IPS-NIHi11 (cell line): ENCODE data around the gene TGFB3.
A peak's percentile ranks its signal among the peaks of the same experiment; 100 is the strongest.

Source experiments
- DNase-seq: peaks from one replicate; pipeline ENCODE4 v3.0.0; 2012; ENCODE audit warnings: mixed read lengths, low spot score

Gene TGFB3

GRCh38 chr14:75987201-75987970 lies 5.6 kb upstream of the TGFB3 start:
- DNase-seq: no peak

- no peak for DNase-seq
These were observed 4.6 kb upstream of the TGFB3 start for GRCh38 chr14:75986439-75986765.

GRCh38 chr14:75985618-75986438 lies 4.0 kb upstream of the TGFB3 start, which contains the start of gene IFT43:
Gene IFT43 (plus strand): TSS chr14:75985763. CDS start chr14:75985787, 24 bp downstream.
- peak; percentile 84 for DNase-seq

- no peak for DNase-seq
These were observed 2.9 kb upstream of the TGFB3 start for GRCh38 chr14:75984674-75985073.

DNA sequence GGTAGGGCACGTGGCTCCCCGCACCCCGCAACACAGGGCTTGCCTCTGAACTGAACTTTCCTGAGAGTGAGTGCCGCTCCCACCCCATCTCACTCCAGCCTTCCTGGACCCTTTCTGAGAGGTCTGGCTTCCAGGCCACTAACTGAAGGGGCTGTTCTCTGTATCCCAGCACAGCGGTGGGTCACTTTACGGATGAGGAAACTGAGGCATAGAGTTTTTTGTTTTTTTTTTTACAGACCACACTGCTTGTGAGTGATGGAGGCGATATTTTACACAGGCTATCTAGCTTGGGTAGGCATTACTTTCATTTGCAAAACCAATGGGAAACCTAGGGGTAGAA lies 1.2 kb upstream of the TGFB3 start:
- DNase-seq: no peak

DNA sequence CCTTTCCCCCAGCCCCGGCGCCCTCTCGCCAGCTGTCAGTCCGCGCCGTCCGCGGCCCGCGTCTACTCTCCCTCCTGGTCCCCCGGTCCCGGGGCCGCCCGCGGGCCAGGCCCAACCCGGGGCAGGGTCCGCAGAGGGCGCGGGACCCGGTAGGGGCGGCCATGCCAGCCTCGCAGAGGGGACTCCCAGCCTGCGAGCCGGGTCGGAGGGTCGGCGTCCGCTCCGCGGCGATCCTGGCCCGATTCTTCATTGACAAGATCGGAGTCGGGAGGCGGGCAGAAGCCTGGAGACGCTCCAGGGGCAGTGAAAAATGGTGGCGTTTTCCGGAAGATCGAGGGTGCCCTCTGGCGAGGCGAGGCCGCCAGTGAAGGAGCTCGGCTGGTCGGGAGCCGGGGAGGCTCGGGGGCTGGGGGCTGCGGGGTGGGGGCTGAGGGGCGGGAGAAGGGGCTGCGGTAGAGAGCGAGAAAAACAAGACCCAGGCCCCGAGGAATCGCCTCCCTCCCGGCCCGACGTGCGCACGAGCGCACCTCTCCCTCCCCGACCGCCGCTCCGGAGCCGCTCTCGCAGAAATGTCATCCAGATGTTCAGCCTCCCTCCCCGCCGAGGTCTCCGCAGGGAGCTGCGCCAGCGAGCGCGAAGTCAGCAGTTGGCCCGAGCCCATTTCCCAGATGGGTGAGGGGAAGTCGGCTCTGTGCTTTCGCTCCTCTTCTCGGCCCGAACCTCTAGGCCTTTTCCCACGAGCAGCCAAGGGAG lies 647 bp upstream of the TGFB3 start:
- DNase-seq: peak; percentile 78

- DNase-seq: no peak
These were observed 939 bp downstream of the TGFB3 start for GRCh38 chr14:75980856-75981255.

- no peak for DNase-seq
These were observed 1.9 kb downstream of the TGFB3 start for GRCh38 chr14:75979648-75980565.

DNA sequence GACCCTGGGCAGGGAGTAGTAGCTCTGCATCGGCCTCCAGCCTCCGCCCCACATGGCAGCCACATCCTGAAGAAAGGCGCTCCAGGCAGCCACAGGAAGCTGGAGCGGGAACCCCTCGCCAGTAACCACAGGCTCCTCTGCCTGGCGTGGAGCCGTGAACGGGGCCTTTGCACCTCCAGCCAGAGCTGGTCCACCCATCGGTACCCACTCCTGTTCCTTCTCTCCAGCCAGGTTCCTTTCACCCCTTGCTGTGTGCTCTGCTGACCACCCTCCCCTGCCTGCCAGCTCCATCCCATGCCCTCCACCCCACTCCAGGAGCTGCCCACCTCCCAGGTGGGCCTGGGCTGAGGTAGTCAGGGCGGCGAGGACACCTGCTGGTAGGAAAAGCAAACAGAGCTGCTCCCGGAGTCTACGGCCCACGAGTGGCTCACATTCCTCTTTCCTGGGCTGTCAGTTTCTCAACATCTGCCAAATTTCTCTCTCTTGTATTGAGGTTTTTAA lies 2.7 kb downstream of the TGFB3 start:
- peak; percentile 79 for DNase-seq

GRCh38 chr14:75978249-75978731 lies 3.5 kb downstream of the TGFB3 start:
- DNase-seq: no peak

DNA sequence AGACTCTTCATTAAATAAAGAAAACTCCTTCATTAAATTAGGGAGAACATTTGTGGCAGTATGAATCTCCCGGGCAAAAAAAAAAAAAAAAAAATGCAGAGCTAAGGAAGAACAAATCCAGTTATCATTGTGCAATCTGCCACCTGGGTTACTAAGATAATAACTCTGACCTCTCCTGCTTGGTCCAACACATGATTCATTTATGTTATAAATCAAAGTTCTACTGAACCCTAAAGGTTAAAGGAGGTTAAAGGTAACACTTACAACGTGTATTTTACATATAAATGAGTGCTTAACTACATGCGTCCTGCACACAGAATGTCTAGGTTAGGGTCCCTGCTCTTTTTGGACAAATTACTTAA lies 4.2 kb downstream of the TGFB3 start:
- no peak for DNase-seq

GRCh38 chr14:75976826-75977581 lies 4.8 kb downstream of the TGFB3 start:
- DNase-seq: no peak

GRCh38 chr14:75972801-75973421 lies 8.9 kb downstream of the TGFB3 start:
- DNase-seq: no peak

DNA sequence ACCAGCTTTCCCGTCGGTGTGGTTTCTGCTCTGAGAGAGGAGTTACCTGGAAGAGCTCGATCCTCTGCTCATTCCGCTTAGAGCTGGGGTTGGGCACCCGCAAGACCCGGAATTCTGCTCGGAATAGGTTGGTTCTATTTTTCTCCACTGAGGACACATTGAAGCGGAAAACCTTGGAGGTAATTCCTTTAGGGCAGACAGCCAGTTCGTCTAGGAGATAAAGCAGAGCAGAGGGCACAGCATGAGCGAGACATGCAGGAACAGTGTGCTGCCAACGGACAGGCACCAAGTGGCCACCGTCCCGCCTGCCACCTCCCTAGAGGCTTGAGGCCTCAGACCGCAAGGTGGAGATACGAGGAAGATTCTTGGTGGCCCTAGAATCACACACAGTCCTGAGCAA lies 10.3 kb downstream of the TGFB3 start:
- no peak for DNase-seq

DNA sequence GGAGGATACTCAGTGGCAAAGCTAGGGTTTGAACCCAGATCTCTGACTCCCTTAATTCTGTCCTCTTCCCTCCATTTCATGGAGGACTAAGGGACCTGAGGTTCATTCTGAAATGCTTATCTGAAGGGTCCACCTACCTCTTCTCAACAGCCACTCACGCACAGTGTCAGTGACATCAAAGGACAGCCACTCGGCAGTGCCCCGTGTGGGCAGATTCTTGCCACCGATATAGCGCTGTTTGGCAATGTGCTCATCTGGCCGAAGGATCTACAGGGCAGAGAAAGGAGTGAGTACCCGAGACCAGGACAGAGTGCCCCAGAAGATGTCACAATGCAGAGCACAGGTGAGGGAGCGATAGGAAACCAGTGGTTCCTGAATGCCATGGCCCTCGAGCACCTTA lies 10.8 kb downstream of the TGFB3 start:
- DNase-seq: no peak

DNA sequence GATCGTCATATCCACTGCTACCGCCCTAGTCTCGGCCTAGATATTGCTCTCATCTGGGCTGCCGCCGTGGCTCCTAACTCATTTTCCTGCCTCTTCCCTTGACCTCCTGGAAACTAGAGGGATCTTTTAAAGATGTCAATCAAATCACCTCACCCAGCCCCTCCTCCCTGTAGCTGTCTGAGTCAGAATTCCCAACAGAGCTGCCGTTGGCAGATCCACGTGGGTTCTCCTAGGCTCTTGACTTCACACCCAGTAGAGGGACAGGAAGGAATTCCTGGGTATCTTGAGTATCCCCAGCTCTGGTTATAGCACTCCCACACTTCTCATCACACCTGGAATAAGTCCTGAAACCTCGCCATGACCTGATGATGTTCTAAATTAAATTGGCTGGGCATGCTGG lies 11.9 kb downstream of the TGFB3 start:
- DNase-seq: no peak

GRCh38 chr14:75969126-75969525 lies 12.7 kb downstream of the TGFB3 start:
- no peak for DNase-seq

DNA sequence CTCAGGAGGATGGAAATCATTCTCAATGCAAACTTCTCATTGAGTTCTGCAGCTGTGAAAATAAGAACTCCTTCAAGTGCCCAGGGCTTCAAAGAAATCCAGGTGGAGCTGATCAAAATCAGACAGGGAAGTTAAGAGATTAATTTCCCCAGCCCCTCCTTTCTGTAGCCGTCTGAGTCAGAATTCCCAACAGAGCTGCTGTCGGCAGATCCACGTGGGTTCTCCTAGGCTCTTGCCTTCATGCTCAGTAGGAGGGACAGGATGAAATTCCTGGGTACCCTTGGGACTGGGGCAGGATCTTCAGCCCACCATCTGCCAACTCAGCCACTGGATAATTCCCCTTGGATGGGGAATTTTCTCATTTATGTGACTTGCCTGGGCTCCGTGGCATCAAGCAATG lies 13.3 kb downstream of the TGFB3 start:
- DNase-seq: no peak

GRCh38 chr14:75967866-75968265 lies 13.9 kb downstream of the TGFB3 start:
- no peak for DNase-seq

GRCh38 chr14:75961662-75962061 lies 20.1 kb downstream of the TGFB3 start:
- DNase-seq: no peak
